Effector CD8-positive, alpha-beta T cell (primary cell): ENCODE data around the gene COL18A1.
A peak's percentile ranks its signal among the peaks of the same experiment; 100 is the strongest.
"Not testable (repeated sequence)": the region's sequence is repeated elsewhere in the genome, so short reads cannot be mapped to it uniquely, and the experiment has no call there.

Source experiments
- DNase-seq: peaks from one replicate; lab custom pipeline; 2025; lab: John Stamatoyannopoulos, UW
- total RNA-seq, 4 experiments: gene quantifications; one replicate each; lab custom pipeline; 2026; lab: John Stamatoyannopoulos, UW

The COL18A1 gene
- total RNA-seq, result 1.4 to 50.9 (median 17.9) reads per million in 4 experiments

- peak; percentile 11 for DNase-seq
Measured at GRCh38 chr21:45404730-45405270, at the start of gene COL18A1. COL18A1 (plus strand) TSS chr21:45405165; CDS start chr21:45405231, 66 bp downstream.

GRCh38 chr21:45355573-45355972 lies 49.4 kb upstream of the COL18A1 start:
- no peak for DNase-seq

DNA sequence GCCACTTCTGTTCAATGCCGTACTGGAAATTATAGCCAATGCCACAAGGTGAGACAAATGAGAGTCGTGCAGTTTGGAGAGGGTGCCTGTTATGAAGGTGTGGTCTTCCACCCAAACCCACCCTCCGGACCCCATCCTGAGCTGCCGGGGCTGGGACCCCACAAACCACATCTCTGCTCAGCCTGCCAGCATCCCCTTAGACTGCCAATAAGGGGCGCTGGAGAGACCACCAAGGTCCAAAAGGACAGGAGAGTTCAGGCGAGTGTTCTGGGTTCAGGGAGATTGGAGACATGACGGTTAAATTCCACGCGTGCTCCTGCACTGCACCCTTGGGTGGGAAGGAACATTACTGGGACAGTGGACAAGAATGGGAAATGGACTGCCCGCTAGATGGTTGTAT lies 48.7 kb upstream of the COL18A1 start:
- no peak for DNase-seq

DNA sequence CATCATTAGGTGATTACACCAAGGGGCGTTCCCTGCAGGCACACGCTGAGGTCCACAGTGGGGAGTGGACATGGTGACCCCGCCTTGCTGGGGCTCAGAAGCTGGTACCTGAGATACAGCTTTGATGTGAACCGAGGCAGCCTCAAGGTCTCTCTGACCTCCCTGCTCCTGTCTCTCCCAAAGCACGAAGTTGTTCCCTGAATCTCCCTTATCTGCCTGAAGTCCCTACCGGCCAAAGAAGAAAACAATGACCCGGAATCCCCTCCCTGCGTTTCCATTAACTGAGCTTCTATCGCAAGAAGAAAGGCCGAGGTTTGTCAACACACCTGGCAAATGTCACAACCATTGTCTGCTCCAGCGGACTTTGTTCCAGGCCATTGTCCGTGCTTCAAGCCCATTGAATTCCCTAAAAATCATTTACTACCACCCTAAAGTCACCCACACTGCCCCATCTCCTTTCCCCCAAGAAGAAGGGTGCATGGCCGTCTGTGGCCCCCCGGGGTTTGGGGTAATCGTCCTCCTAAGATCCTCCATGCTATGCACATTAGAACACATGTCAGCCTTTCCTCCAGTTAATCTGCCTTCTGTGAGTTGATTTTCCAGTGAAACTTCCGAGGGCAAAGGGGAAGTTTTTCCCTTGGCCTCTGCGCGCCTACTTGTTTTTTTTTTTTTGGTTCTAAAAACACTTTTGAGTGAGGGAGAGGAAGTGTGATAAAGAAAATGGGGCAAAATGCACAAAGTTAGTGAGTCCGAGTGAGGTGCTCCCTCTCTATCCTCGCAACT lies 48.1 kb upstream of the COL18A1 start:
- DNase-seq, result no peak

GRCh38 chr21:45357436-45358260 lies 47.3 kb upstream of the COL18A1 start:
- no peak for DNase-seq

- no peak for DNase-seq
Measured at GRCh38 chr21:45358261-45358670, 46.7 kb upstream of the COL18A1 start.

DNA sequence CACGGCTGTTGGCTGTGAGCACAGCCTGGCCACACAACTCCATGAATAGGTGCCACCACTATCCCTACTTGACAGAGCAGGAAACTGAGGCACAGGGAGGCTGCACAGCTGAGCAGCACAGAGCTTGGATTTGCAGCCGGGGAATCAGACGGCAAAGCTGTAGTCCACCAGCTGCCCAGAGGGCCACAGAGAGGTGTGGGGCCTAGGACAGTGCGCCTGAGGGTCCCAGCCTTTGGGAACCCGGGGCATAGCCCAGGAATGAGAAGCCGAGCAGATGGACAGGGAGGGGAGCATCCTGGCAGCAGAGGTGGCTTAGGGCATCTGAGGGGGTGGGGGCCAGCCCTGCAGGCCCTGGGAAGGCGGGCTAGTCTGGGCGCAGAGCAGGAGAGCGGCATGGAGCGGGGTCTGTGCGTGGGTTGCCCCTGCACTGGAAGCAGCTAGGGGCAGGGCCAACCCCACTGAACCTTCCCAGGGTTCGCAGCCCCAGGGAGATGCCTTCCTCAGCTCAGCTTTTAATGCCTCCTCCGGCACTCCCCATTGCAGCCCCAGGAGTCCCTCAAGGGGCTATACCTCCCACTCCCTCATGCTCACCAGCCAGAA lies 46.2 kb upstream of the COL18A1 start:
- no peak for DNase-seq

- no peak for DNase-seq
Measured at GRCh38 chr21:45359451-45360217, 45.3 kb upstream of the COL18A1 start.

DNA sequence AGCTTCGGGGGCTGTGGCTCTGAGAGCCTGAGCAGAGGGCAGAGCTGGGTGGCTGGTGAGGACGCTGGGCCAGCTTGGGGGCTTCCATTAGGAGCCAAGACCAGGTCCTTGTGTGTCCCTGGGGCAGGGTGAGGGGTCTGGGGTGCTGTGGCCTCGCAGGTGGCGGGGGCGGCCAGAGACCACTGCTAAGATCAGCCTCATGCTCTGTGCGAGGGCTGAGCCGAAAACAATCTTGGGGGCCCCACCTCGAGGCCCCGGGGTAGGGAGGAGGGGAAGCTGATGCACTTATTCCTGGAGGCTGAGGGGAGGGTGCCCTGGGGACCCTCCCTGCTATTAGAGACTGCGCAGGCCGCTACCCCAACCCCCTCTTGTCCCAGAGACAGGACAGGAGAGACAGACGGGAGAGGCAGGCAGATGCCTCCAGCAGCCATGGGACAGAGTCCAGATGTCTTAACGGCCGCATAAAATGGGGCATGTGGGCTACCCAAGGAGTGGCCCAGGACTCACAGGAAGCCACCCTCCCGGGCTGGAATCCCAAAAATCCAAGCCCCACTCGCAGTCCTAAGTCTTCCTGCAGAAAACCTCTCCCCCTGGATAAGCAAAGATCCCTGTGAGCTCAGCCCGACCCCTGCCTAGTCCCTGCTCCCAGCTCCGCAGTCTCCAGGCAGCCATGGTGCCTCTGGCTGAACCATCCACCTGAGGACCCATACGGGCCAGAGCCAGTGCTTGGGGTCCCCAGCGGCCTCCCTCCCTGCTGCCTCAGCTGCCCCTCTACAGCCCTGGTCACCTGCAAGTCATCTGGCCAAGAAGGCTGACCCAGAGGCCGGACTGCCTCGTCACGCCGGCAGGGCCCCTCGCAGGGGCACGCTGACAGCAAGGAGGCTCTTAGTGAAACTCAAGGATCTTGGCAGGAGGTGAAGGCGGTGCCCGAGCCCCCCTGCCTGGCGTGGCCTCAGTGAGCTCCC lies 43.6 kb upstream of the COL18A1 start:
- no peak for DNase-seq

GRCh38 chr21:45362077-45362747 lies 42.8 kb upstream of the COL18A1 start:
- no peak for DNase-seq

DNA sequence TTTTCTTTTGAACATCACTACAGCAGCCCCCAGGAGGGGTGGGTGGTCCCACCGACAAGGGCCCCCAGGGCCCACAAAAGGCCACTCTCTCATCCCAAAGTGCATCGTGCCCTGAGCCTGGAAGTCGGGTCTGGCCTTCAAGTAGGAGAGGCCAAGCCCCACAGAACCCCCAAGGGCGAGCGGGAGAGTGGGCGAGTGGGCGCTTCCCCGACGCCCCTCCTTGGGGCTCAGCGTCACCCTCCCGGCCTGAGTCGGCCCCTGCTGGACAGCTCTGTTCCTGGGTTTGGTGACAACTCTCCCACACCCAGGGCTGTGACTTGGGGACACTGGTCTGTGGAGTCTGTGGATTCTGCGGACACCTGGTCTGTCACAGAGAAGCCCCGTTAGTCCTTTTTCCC lies 42.2 kb upstream of the COL18A1 start:
- DNase-seq, result no peak

GRCh38 chr21:45363272-45363671 lies 41.7 kb upstream of the COL18A1 start:
- DNase-seq, result not testable (repeated sequence)

DNA sequence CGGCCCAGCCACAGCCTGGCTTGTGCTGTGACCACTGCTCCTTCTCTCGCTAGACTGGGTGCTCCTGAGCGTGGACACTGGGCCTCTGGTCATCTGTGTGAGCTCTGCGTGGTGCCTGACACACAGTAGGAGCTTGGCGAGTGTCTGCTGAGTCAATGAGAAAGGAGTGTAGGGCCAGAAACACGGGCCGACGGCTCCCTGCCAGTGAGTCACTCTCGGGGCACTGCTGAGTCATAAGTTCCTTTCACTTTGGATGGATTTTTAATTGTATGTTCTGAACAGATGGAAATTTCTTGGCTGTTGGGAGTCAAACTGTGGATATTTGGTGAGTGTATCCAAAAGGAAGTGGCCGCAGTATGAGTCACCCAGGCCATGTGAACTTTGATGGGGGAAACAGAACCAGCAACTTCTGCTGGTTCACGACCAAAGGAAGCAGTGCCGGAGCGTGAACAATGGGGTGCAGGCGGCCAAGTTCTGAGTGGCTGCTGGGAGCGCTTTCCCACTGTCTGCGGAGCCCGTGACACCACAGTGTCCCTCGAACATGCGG lies 41.0 kb upstream of the COL18A1 start:
- no peak for DNase-seq

- DNase-seq, result no peak
Measured at GRCh38 chr21:45364468-45365185, 40.3 kb upstream of the COL18A1 start.

DNA sequence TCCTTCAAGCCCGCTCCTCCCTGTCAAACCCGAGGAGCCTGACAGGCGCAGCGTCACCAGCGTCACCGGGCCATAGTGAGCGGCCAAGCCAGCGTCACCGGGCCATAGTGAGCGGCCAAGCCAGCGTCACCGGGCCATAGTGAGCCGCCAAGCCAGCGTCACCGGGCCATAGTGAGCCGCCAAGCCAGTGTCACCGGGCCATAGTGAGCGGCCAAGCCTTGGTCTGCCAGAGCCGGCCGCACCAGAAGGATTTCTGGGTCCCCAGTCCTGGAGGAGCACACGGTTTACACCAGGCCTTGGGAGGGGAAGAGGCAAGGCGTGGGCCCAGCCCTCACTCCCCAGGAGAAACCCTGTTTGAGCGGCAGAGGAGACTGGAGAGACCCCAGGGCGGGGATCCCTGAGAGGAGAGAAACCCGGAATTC lies 39.8 kb upstream of the COL18A1 start:
- DNase-seq, result no peak

DNA sequence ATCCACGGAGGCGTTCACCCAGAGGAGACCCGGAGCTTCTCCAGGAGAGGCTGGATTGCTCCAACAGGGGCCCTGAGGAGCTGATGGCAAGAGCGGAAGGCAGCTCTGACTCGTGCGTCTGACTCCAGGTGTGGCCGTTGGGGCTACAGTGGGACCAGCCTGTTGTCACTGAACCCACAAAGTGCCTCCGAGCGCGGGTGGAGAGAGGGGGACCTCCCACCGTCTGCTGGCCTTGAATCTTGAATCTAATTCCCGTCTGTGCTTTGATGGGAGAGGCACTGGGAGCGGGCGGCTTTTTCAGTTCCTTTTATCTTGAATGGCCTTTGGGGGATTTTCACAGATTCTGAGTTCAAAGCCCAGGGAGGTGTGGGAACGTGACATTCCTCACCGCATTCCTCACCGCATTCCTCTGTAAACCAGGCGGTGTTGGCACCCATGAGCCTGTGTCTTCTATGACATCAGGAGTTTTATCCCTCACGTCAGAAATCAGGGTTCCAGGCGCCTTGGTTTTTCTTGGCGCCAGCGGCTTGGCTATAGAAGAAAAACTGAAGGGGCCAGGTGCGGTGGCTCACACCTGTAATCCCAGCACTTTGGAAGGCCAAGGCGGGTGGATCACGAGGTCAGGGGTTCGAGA lies 39.2 kb upstream of the COL18A1 start:
- DNase-seq, result no peak

DNA sequence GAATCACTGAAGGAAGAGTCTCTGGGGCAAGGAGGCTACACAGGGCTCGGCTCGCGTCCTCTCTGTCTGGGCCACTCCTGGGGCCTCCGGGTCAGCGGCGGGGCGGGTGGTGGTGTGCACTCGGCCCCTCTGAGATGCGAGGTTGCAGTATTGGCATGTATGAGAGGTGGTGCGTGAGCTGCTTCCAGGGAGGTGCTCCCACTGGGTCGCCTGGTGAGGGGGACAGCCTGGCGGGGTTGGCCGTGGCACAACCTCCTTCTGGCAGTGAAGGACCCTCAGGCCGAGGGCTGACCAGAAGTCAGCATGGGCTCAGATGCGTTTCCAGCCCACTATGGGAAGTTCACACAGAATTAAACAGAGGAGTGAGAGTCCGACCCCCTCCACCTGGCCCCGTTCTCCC lies 38.5 kb upstream of the COL18A1 start:
- no peak for DNase-seq

GRCh38 chr21:45366931-45367401 lies 38.0 kb upstream of the COL18A1 start:
- DNase-seq, result no peak
